Thyroid gland (tissue), 4 donors: ENCODE data around the gene MNX1.

ENCODE experiments used
- CTCF ChIP-seq, 6 experiments: fragments of 200-600 bp in 3 of 6; fragments of 450-650 bp in 3 of 6; sonication (generic) in 3 of 6; IDR thresholded peaks; one replicate each; pipeline ENCODE4 v1.5.1; 2016 to 2019; ENCODE audit warnings: antibody characterized with exemption in 6 of 6, mild to moderate bottlenecking in 2 of 6, inconsistent platforms in 1 of 6, moderate library complexity in 1 of 6
- POLR2A ChIP-seq, 2 donors: fragments of 450-650 bp; IDR thresholded peaks; one replicate each; pipeline ENCODE4 v1.6.1; 2017; ENCODE audit warnings: antibody characterized with exemption in 2 of 2, mild to moderate bottlenecking in 2 of 2, moderate library complexity in 1 of 2

- TF ChIP-seq CTCF (IDR thresholded peaks at IDR 0.05), result no peak
- TF ChIP-seq POLR2A (IDR thresholded peaks at IDR 0.05), result no peak
These were observed 5.5 kb upstream of the MNX1 start for GRCh38 chr7:157016024-157016351.
